OCI-LY7 (cell line): ENCODE measurements around the gene WWOX. TPM values are rescaled to one million over a fixed set of nuclear protein-coding genes. Genes with fewer than 3 reads are reported as not detected.

Experiments
- BruUV-seq: library from RNA; stranded (reverse); fragments of 400-500 nt; replicated peaks from 2 replicates; lab custom pipeline; 2021; lab: Mats Ljungman, UMichigan
- CTCF ChIA-PET: fragments of 300-600 bp; sonication (Branson Sonifier 250); formaldehyde crosslinking; loops from one replicate; lab custom pipeline; 2022; ENCODE audit warnings: antibody characterized with exemption; ENCODE audit not compliant: unreplicated experiment; lab: Charles Lee
- POLR2A ChIA-PET: fragments of 300-600 bp; sonication (Branson Sonifier 250); formaldehyde crosslinking; loops from one replicate; lab custom pipeline; 2022; ENCODE audit warnings: antibody characterized with exemption; lab: Charles Lee
- DNase-seq: peaks from one replicate; pipeline ENCODE4 v3.0.0-alpha.2; 2015; ENCODE audit warnings: low spot score
- H2AFZ ChIP-seq: fragments of 200-600 bp; sonication (generic), shearing (Covaris generic); 2 replicates; pipeline ENCODE4 v1.6.1; 2014; ENCODE audit warnings: mild to moderate bottlenecking, antibody characterized with exemption, low read length, moderate library complexity
- H3K27ac ChIP-seq: fragments of 200-600 bp; sonication (generic); 2 replicates; pipeline ENCODE4 v1.5.1; 2014; ENCODE audit warnings: mixed run types, low read depth, mild to moderate bottlenecking, moderate library complexity, low read length, inconsistent platforms; ENCODE audit not compliant: poor library complexity, severe bottlenecking
- H3K36me3 ChIP-seq: fragments of 200-600 bp; sonication (generic); 2 replicates; pipeline ENCODE4 v1.6.1; 2014; ENCODE audit warnings: mild to moderate bottlenecking, antibody characterized with exemption, low read length, moderate library complexity, mixed read lengths; ENCODE audit not compliant: insufficient read depth
- H3K4me1 ChIP-seq: fragments of 200-600 bp; sonication (generic); 2 replicates; pipeline ENCODE4 v1.5.1; 2014; ENCODE audit warnings: mild to moderate bottlenecking, low read length; ENCODE audit not compliant: insufficient read depth, poor library complexity, severe bottlenecking
- H3K4me2 ChIP-seq: fragments of 200-600 bp; sonication (generic); 2 replicates; pipeline ENCODE4 v1.6.1; 2014; ENCODE audit warnings: mild to moderate bottlenecking, low read length
- H3K4me3 ChIP-seq: fragments of 200-600 bp; sonication (generic); 2 replicates; pipeline ENCODE4 v1.5.1; 2014; ENCODE audit warnings: mild to moderate bottlenecking, low read depth, low read length; ENCODE audit not compliant: poor library complexity, severe bottlenecking
- H3K79me2 ChIP-seq: fragments of 200-600 bp; sonication (generic); 2 replicates; pipeline ENCODE4 v1.6.1; 2016; ENCODE audit warnings: low read depth, mild to moderate bottlenecking, low read length, moderate library complexity, mixed read lengths; ENCODE audit not compliant: insufficient read depth
- H3K9me2 ChIP-seq: fragments of 200-600 bp; sonication (generic); 2 replicates; pipeline ENCODE4 v1.6.1; 2016; ENCODE audit warnings: mild to moderate bottlenecking, low read length, mixed read lengths; ENCODE audit not compliant: insufficient read depth
- H3K9me3 ChIP-seq: fragments of 200-600 bp; sonication (generic); 2 replicates; pipeline ENCODE4 v1.6.1; 2014; ENCODE audit warnings: mild to moderate bottlenecking, mixed run types, low read length, mixed read lengths
- H4K20me1 ChIP-seq: fragments of 200-600 bp; sonication (generic); 2 replicates; pipeline ENCODE4 v1.6.1; 2014; ENCODE audit warnings: mild to moderate bottlenecking, antibody characterized with exemption, low read length, moderate library complexity, mixed read lengths; ENCODE audit not compliant: insufficient read depth
- EZH2phosphoT487 ChIP-seq: fragments of 200-600 bp; sonication (generic); IDR thresholded peaks from 2 replicates; pipeline ENCODE4 v1.6.1; 2018; ENCODE audit warnings: low read depth, borderline replicate concordance, mild to moderate bottlenecking, mixed run types, antibody characterized with exemption, low read length, moderate library complexity, mixed read lengths
- intact Hi-C: fragments of 100-400 bp; cut with micrococcal nuclease; formaldehyde crosslinking; loops from one replicate; pipeline ENCODE4 v1.10.0; 2022; ENCODE audit not compliant: unreplicated experiment
- total RNA-seq, 2 experiments: library from RNA; depleted of rRNA in 1 of 2; stranded (reverse); fragments of >200 nt in 1 of 2; shearing (Covaris generic) in 1 of 2; gene quantifications; 2 replicates each; pipeline ENCODE4 v1.2.3, GENCODE V29; 2014 to 2022
- TF ChIP-seq, protein P1 (sequence below): fragments of 200-600 bp; sonication (generic); conservative IDR thresholded peaks from 2 replicates; pipeline ENCODE4 v1.5.1; 2014; ENCODE audit warnings: mild to moderate bottlenecking, antibody characterized with exemption, low read length, moderate library complexity, mixed read lengths

WWOX gene
- total RNA-seq, 2 experiments from 2014 or later = 40.2 to 47.6 TPM

DNA sequence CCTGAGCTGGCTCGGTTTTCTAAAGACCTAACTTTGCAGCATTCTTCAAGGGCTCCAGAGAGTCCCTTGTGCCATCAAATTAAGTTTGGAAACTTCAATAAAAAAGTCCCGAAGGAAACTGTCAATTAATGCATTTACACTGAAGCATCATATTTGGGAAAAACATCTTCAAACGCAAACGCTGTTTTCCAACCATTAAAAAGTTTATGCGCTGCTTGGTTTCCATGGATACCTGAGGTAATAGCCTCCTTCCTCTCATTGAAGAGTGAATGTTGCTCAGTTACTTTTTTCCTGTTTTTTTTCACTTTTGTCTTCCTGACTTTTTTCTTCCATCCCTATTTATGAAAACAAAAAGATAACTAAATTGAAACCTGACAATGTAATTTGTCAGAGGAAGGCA is 1102.0 kb downstream of the WWOX start:
- H3K79me2 ChIP-seq = no peaks in the 10 kb centered on the region
- no peak overlapping the region for H3K4me3 ChIP-seq
- POLR2A ChIA-PET = no interaction called here
- no peaks in the 10 kb centered on the region for H4K20me1 ChIP-seq
- CTCF ChIA-PET = no interaction called here
- no peak for TF ChIP-seq EZH2phosphoT487
- TF ChIP-seq, protein P1, sequence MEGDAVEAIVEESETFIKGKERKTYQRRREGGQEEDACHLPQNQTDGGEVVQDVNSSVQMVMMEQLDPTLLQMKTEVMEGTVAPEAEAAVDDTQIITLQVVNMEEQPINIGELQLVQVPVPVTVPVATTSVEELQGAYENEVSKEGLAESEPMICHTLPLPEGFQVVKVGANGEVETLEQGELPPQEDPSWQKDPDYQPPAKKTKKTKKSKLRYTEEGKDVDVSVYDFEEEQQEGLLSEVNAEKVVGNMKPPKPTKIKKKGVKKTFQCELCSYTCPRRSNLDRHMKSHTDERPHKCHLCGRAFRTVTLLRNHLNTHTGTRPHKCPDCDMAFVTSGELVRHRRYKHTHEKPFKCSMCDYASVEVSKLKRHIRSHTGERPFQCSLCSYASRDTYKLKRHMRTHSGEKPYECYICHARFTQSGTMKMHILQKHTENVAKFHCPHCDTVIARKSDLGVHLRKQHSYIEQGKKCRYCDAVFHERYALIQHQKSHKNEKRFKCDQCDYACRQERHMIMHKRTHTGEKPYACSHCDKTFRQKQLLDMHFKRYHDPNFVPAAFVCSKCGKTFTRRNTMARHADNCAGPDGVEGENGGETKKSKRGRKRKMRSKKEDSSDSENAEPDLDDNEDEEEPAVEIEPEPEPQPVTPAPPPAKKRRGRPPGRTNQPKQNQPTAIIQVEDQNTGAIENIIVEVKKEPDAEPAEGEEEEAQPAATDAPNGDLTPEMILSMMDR = no peak
- H3K9me3 ChIP-seq = no peaks in the 10 kb centered on the region
- no peaks in the 10 kb centered on the region for H3K9me2 ChIP-seq
- H3K36me3 ChIP-seq = no peaks in the 10 kb centered on the region
- BruUV-seq = no TSS peak
- H3K4me1 ChIP-seq = no peaks in the 10 kb centered on the region
- intact Hi-C loops = no loop called here
- H3K27ac ChIP-seq = no peak overlapping the region
- H3K4me2 ChIP-seq = no peak overlapping the region
- H2AFZ ChIP-seq = no peak overlapping the region
- no peak for DNase-seq

DNA sequence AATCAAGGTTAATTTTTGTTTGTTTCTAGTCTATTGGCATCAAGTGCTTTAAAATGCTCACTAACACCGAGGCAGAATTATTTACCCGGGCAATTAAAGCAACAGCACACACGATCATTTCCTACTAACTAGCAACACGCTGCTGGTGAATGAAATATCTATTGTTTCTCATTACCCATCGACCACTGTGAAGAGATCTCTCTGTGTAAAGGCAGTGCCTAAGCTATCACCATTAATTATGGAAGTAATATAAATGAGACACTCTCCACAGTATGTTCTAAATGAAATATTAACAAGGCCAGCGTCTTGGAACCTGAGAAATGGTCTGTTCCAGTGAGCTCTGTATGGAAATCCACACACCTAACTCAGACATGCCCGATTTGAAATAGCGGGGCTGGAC is 1103.5 kb downstream of the WWOX start:
- H3K4me3 ChIP-seq = no peak overlapping the region
- no peak overlapping the region for H3K4me2 ChIP-seq
- ChIA-PET CTCF (no interaction called here), POLR2A (interaction anchor here (0.7 kb wide), 1 partner anchor 321 kb away, joined by 3 read pairs; no protein-coding TSS in a partner anchor)
- H2AFZ ChIP-seq = no peak overlapping the region
- no peaks in the 10 kb centered on the region for H3K36me3 ChIP-seq
- H4K20me1 ChIP-seq = no peaks in the 10 kb centered on the region
- no peak overlapping the region for H3K27ac ChIP-seq
- no peaks in the 10 kb centered on the region for H3K9me2 ChIP-seq
- H3K4me1 ChIP-seq = no peaks in the 10 kb centered on the region
- intact Hi-C loops = no loop called here
- BruUV-seq = no TSS peak
- TF ChIP-seq, protein P1 = no peak
- TF ChIP-seq EZH2phosphoT487 = no peak
- DNase-seq = no peak
- H3K79me2 ChIP-seq = no peaks in the 10 kb centered on the region
- no peaks in the 10 kb centered on the region for H3K9me3 ChIP-seq

DNA sequence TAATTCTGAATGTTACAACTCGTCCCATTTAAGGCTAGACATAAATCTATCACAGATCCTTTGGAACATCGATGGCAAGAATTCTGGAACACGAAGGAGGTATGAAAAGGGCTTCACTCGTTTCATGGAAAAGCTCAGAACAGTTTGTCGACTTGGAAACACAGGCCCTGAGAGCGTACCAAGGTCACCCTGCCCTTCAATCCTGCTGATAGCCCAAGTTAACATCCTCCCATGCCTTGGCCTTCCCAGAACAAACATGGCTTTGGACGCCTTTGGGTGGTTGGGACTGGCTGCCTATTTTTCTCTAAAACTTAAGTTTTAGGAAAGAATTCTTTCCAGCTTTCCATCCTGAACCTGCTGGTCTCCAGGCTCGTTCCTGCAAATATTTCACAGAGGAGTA is 1105.0 kb downstream of the WWOX start:
- CTCF ChIA-PET = no interaction called here
- POLR2A ChIA-PET = no interaction called here
- intact Hi-C loops = no loop called here

More for the DNA sequence above, 1105.0 kb downstream of the WWOX start:
- no peak overlapping the region for H2AFZ ChIP-seq
- H3K9me2 ChIP-seq = no peaks in the 10 kb centered on the region
- H4K20me1 ChIP-seq = no peaks in the 10 kb centered on the region
- no peak for DNase-seq
- H3K36me3 ChIP-seq = no peaks in the 10 kb centered on the region
- no peak overlapping the region for H3K27ac ChIP-seq
- no peaks in the 10 kb centered on the region for H3K9me3 ChIP-seq
- no peaks in the 10 kb centered on the region for H3K79me2 ChIP-seq
- no peak overlapping the region for H3K4me2 ChIP-seq
- TF ChIP-seq, protein P1 = no peak
- TF ChIP-seq EZH2phosphoT487 = no peak
- BruUV-seq = no TSS peak
- H3K4me1 ChIP-seq = no peaks in the 10 kb centered on the region
- no peak overlapping the region for H3K4me3 ChIP-seq
